Choroid plexus epithelial cell (primary cell): Measurements from ENCODE around the gene NFAT5.
"Not testable (repeated sequence)": the region's sequence is repeated elsewhere in the genome, so short reads cannot be mapped to it uniquely, and the experiment has no call there.

Source experiments
- DNase-seq: peaks from one replicate; pipeline ENCODE4 v3.0.0-alpha.2; 2010; ENCODE audit warnings: low read depth
- H3K4me3 ChIP-seq: 2 replicates; pipeline ENCODE4 v1.5.1; 2011; ENCODE audit warnings: low read depth, mild to moderate bottlenecking, control low read depth, low read length, moderate library complexity
- CTCF ChIP-seq: conservative IDR thresholded peaks from 2 replicates; pipeline ENCODE4 v1.5.1; 2011; ENCODE audit warnings: low read depth, mild to moderate bottlenecking, control low read depth, inconsistent platforms, low read length, moderate library complexity

Gene NFAT5

DNA sequence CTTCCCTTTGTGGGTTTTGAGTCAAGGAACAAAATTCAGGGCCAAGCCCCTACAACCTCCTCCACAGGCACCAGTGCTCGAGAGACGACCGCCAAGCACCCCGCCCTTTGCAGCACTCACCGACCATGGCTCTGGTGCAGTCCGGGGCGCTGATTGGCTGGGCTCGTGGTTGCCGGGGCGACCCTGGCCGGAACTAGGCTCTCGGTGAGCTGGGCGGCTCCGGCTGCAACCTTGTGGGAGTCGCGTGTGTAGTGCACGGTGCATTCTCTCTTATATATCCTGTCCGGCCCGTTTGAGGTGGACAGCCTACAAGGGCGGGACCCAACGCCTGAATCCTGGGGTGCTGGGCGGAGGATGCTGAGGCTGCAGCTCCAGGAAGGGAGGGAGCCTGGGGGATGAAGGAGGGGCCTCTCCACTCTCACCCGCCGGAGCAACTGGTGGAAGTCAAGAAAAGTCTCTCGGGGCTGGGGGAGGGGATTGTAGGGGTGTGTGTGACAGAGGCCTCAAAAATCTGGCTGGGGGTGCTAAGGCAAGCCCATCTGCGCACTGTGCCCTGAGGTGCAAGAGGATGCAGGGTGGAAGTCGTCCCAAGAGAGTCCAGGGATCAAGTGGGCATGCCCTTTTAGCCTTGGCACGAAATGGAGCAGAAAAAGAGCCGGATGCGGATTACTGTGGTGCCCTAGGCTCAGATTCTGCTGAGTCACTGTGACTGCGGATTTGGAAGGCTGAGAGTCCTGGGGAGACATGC lies 160.7 kb downstream of the NFAT5 start, which contains the start of gene NQO1:
Gene NQO1, minus strand, starts transcription at position 248 of the 748 bp plus-strand sequence. Its CDS starts 121 bp downstream, at position 127.
- peak; percentile 99 for DNase-seq

GRCh38 chr16:69727916-69728270 lies 162.1 kb downstream of the NFAT5 start:
- H3K4me3 ChIP-seq = no peak overlapping the region
- no peak for TF ChIP-seq CTCF

More for the DNA sequence above, 160.7 kb downstream of the NFAT5 start, which contains the start of gene NQO1:
- H3K4me3 ChIP-seq = peak within 1 kb of the TSS; percentile 68
- TF ChIP-seq CTCF = no peak

DNA sequence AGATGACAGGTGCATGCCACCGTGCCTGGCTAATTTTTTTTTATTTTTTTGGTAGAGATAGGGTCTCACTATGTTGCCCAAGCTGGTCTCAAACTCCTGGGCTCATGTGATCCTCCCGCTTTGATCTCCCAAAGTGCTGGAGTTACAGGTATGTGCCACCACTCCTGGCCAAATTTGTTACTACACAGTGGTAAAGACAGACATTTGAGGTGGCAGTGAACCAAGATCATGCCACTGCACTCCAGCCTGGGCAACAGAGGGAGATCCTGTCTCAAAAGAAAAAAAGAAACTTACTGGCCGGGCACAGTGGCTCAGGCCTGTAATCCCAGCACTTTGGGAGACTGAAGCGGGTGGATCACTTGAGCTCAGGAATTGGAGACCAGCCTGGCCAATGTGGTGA lies 163.3 kb downstream of the NFAT5 start:
- DNase-seq, H3K4me3 ChIP-seq: not testable (repeated sequence)

More at GRCh38 chr16:69727916-69728270, 162.1 kb downstream of the NFAT5 start:
- no peak for DNase-seq

- H3K4me3 ChIP-seq, DNase-seq: not testable (repeated sequence)
These were observed 165.5 kb downstream of the NFAT5 start for GRCh38 chr16:69731280-69731679.

GRCh38 chr16:69732101-69732500 lies 166.3 kb downstream of the NFAT5 start:
- H3K4me3 ChIP-seq = no peak overlapping the region
- DNase-seq = no peak
- TF ChIP-seq CTCF = no peak

DNA sequence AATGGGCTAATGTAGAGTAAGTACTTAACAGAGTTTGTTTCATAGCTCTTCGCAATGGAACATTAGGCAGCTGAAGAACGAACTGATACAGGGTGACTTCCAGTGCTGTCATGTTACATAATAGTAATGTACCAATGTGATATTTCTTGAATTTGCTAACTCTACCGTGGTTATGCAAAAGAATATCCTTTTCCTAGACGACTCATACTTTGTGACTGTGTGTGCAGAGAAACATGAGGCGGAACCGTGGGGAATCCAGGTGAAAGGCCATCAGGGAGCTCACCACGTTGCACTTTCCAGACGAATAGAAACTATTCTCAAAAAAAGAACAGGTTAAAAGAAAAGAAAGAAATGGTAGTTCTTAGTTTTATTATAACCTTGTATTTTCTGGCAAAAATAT lies 175.8 kb downstream of the NFAT5 start:
- no peak overlapping the region for H3K4me3 ChIP-seq
- no peak for TF ChIP-seq CTCF
- DNase-seq = peak; percentile 75

- H3K4me3 ChIP-seq = no peak overlapping the region
- DNase-seq = peak; percentile 83
- TF ChIP-seq CTCF = no peak
These were observed 176.5 kb downstream of the NFAT5 start for GRCh38 chr16:69741951-69742904.
